SU-DHL-6 (cell line): ENCODE data around the gene HLA-DPB1.

Source experiments
- H2AFZ ChIP-seq: fragments of 200-600 bp; sonication (generic); 2 replicates; pipeline ENCODE4 v1.6.1; 2014; ENCODE audit warnings: low read depth, mild to moderate bottlenecking, moderate library complexity, mixed read lengths, antibody characterized with exemption, low read length; ENCODE audit not compliant: severe bottlenecking
- H3F3A ChIP-seq: fragments of 200-600 bp; shearing (Covaris generic); 2 replicates; pipeline ENCODE4 v1.6.0; 2016; ENCODE audit warnings: antibody characterized with exemption, mild to moderate bottlenecking; ENCODE audit not compliant: insufficient read depth
- H3K27ac ChIP-seq: fragments of 200-600 bp; sonication (generic); 2 replicates; pipeline ENCODE4 v1.5.1; 2016; ENCODE audit warnings: low read depth, mild to moderate bottlenecking, low read length, moderate library complexity, mixed read lengths
- H3K27me3 ChIP-seq: fragments of 200-600 bp; sonication (generic), shearing (Covaris generic); 2 replicates; pipeline ENCODE4 v1.6.0; 2014; ENCODE audit warnings: mild to moderate bottlenecking, low read length
- H3K36me3 ChIP-seq: fragments of 200-600 bp; sonication (generic); 2 replicates; pipeline ENCODE4 v1.6.1; 2014; ENCODE audit warnings: mild to moderate bottlenecking, low read length, mixed read lengths
- H3K4me2 ChIP-seq: fragments of 300-600, 200-600 bp; shearing (Covaris generic), sonication (generic); 2 replicates; pipeline ENCODE4 v1.6.0; 2014; ENCODE audit warnings: low read length, low read depth, mild to moderate bottlenecking; ENCODE audit not compliant: poor library complexity, severe bottlenecking
- H3K4me3 ChIP-seq: fragments of 200-600 bp; sonication (generic); 2 replicates; pipeline ENCODE4 v1.5.1; 2014; ENCODE audit warnings: antibody characterized with exemption, low read length, mild to moderate bottlenecking, mixed read lengths; ENCODE audit not compliant: insufficient read depth, poor library complexity, severe bottlenecking
- H3K79me2 ChIP-seq: fragments of 200-600 bp; sonication (generic); 2 replicates; pipeline ENCODE4 v1.6.1; 2014; ENCODE audit warnings: mild to moderate bottlenecking, low read length, moderate library complexity; ENCODE audit not compliant: insufficient read depth
- H3K9ac ChIP-seq: fragments of 200-600 bp; sonication (generic); 2 replicates; pipeline ENCODE4 v1.7.0; 2014; ENCODE audit warnings: mild to moderate bottlenecking, low read length
- H3K9me2 ChIP-seq: fragments of 200-600 bp; sonication (generic); replicated peaks from 2 replicates; pipeline ENCODE4 v1.6.1; 2014; ENCODE audit warnings: low read length; ENCODE audit not compliant: insufficient read depth
- H3K9me3 ChIP-seq: fragments of 200-600 bp; sonication (generic); 2 replicates; pipeline ENCODE4 v1.6.1; 2014; ENCODE audit warnings: low read length, mixed read lengths; ENCODE audit not compliant: insufficient read depth
- H4K20me1 ChIP-seq: fragments of 200-600 bp; sonication (generic); 2 replicates; pipeline ENCODE4 v1.6.1; 2014; ENCODE audit warnings: low read depth, mild to moderate bottlenecking, antibody characterized with exemption, low read length, moderate library complexity, mixed read lengths
- EZH2phosphoT487 ChIP-seq: fragments of 200-600 bp; sonication (generic), shearing (Covaris generic); conservative IDR thresholded peaks from 2 replicates; pipeline ENCODE4 v1.6.1; 2018; ENCODE audit warnings: mild to moderate bottlenecking, antibody characterized with exemption, low read length, moderate library complexity, mixed read lengths
- TF ChIP-seq, protein P1 (sequence below): fragments of 200-600 bp; sonication (generic); IDR thresholded peaks from one replicate; pipeline ENCODE4 v1.5.1; 2017; ENCODE audit warnings: antibody characterized with exemption, mild to moderate bottlenecking, low read length, moderate library complexity; ENCODE audit not compliant: insufficient read depth, poor library complexity, severe bottlenecking

HLA-DPB1 gene

GRCh38 chr6:33103776-33104175 lies 28.0 kb downstream of the HLA-DPB1 start:
- TF ChIP-seq, protein P1, sequence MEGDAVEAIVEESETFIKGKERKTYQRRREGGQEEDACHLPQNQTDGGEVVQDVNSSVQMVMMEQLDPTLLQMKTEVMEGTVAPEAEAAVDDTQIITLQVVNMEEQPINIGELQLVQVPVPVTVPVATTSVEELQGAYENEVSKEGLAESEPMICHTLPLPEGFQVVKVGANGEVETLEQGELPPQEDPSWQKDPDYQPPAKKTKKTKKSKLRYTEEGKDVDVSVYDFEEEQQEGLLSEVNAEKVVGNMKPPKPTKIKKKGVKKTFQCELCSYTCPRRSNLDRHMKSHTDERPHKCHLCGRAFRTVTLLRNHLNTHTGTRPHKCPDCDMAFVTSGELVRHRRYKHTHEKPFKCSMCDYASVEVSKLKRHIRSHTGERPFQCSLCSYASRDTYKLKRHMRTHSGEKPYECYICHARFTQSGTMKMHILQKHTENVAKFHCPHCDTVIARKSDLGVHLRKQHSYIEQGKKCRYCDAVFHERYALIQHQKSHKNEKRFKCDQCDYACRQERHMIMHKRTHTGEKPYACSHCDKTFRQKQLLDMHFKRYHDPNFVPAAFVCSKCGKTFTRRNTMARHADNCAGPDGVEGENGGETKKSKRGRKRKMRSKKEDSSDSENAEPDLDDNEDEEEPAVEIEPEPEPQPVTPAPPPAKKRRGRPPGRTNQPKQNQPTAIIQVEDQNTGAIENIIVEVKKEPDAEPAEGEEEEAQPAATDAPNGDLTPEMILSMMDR: no peak
- no peak for TF ChIP-seq EZH2phosphoT487
- H3K79me2 ChIP-seq: no peaks in the 10 kb centered on the region
- H3K4me3 ChIP-seq: no peak overlapping the region
- H3K4me2 ChIP-seq: no peak overlapping the region
- H3K9ac ChIP-seq: no peak overlapping the region
- no peaks in the 10 kb centered on the region for H4K20me1 ChIP-seq
- no peaks in the 10 kb centered on the region for H3K36me3 ChIP-seq
- H3K9me2 ChIP-seq: no peaks in the 10 kb centered on the region
- peaks cover 26% of the 10 kb centered on the region; the same call in 1 of the 2 replicates for H3K9me3 ChIP-seq
- H3F3A ChIP-seq: no peaks in the 10 kb centered on the region
- H3K27me3 ChIP-seq: no peaks in the 10 kb centered on the region
- no peak overlapping the region for H2AFZ ChIP-seq
- no peak overlapping the region for H3K27ac ChIP-seq

GRCh38 chr6:33104887-33105286 lies 29.1 kb downstream of the HLA-DPB1 start:
- Histone ChIP-seq H3K27ac (no peak overlapping the region), H3K27me3 (no peaks in the 10 kb centered on the region), H3K9ac (no peak overlapping the region), H3F3A (no peaks in the 10 kb centered on the region), H3K4me3 (no peak overlapping the region), H3K4me2 (no peak overlapping the region), H2AFZ (no peak overlapping the region), H3K36me3 (no peaks in the 10 kb centered on the region), H3K9me2 (no peaks in the 10 kb centered on the region), H4K20me1 (no peaks in the 10 kb centered on the region), H3K9me3 (peaks cover 17% of the 10 kb centered on the region; the same call in 1 of the 2 replicates), H3K79me2 (no peaks in the 10 kb centered on the region)
- TF ChIP-seq, protein P1: no peak
- TF ChIP-seq EZH2phosphoT487: no peak

DNA sequence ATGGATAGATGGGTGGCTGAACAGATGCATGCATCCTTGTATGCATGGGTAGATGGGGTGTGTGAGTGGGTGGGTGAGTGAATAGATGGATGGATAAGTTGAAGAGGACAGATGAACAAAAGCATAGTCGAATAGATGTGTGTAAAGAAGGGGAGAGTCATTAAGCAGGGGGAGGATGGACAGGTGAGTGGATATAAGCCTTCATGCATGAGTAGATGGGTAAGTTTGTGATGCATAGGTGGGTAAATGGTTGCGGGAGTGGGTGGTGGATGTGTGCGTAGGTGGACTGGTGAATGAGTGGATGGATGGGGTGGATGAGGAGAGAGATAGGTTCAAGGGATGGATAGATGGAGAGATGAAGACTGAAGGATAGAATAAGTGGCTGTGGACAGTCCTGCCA lies 29.6 kb downstream of the HLA-DPB1 start:
- TF ChIP-seq, protein P1: no peak
- no peak for TF ChIP-seq EZH2phosphoT487
- Histone ChIP-seq H3K4me2 (no peak overlapping the region), H3K27ac (no peak overlapping the region), H3K79me2 (no peaks in the 10 kb centered on the region), H3K9me2 (no peaks in the 10 kb centered on the region), H3F3A (no peaks in the 10 kb centered on the region), H3K4me3 (no peak overlapping the region), H3K9me3 (peaks cover 15% of the 10 kb centered on the region; the same call in 1 of the 2 replicates), H3K36me3 (no peaks in the 10 kb centered on the region), H4K20me1 (no peaks in the 10 kb centered on the region), H3K9ac (no peak overlapping the region), H3K27me3 (no peaks in the 10 kb centered on the region), H2AFZ (no peak overlapping the region)
